PC-9 (cell line): ENCODE measurements around the gene RPL9. TPM values are rescaled to one million over a fixed set of nuclear protein-coding genes. Genes with fewer than 3 reads are reported as not detected.

ENCODE experiments used
- BruUV-seq: library from RNA; stranded (reverse); fragments of 400-500 nt; replicated peaks from 2 replicates; lab custom pipeline; 2021; lab: Mats Ljungman, UMichigan
- CTCF ChIA-PET: fragments of 300-600 bp; sonication (Branson Sonifier 250); formaldehyde crosslinking; loops from one replicate; lab custom pipeline; 2022; ENCODE audit warnings: antibody characterized with exemption; lab: Charles Lee
- POLR2A ChIA-PET: fragments of 300-600 bp; sonication (Branson Sonifier 250); formaldehyde crosslinking; loops from one replicate; lab custom pipeline; 2022; ENCODE audit warnings: antibody characterized with exemption; ENCODE audit not compliant: unreplicated experiment; lab: Charles Lee
- DNase-seq, 2 experiments: peaks; one replicate each; pipeline versions ENCODE4 v3.0.0 to v3.0.0-alpha.2; 2015 to 2022; ENCODE audit warnings: mixed read lengths in 1 of 2
- H2AFZ ChIP-seq: fragments of 200-600 bp; sonication (generic); 2 replicates; pipeline ENCODE4 v1.8.1; 2017; ENCODE audit warnings: antibody characterized with exemption
- H3F3A ChIP-seq: fragments of 200-600 bp; sonication (generic); 2 replicates; pipeline ENCODE4 v1.8.1; 2017; ENCODE audit warnings: antibody characterized with exemption, mild to moderate bottlenecking, low read depth; ENCODE audit not compliant: insufficient read depth
- H3K27ac ChIP-seq: fragments of 200-600 bp; sonication (generic); 2 replicates; pipeline ENCODE4 v1.6.1; 2016; ENCODE audit warnings: mixed run types
- H3K27me3 ChIP-seq: fragments of 200-600 bp; sonication (generic); 2 replicates; pipeline ENCODE4 v1.6.1; 2016; ENCODE audit warnings: low read depth, mixed run types; ENCODE audit not compliant: insufficient read depth
- H3K36me3 ChIP-seq: fragments of 200-600 bp; sonication (generic); 2 replicates; pipeline ENCODE4 v1.6.1; 2016; ENCODE audit warnings: low read depth, mixed run types
- H3K4me1 ChIP-seq: fragments of 200-600 bp; sonication (generic); replicated peaks from 2 replicates; pipeline ENCODE4 v1.6.1; 2016; ENCODE audit warnings: mixed run types; ENCODE audit not compliant: insufficient read depth
- H3K4me2 ChIP-seq: fragments of 200-600 bp; sonication (generic); 2 replicates; pipeline ENCODE4 v1.6.1; 2017; ENCODE audit warnings: mixed run types
- H3K4me3 ChIP-seq: fragments of 200-600 bp; sonication (generic); 2 replicates; pipeline ENCODE4 v1.6.1; 2016; ENCODE audit warnings: mixed run types
- H3K79me2 ChIP-seq: fragments of 200-600 bp; sonication (generic); 2 replicates; pipeline ENCODE4 v1.6.1; 2017; ENCODE audit warnings: low read depth, mixed run types
- H3K9me2 ChIP-seq: fragments of 200-600 bp; sonication (generic); 2 replicates; pipeline ENCODE4 v1.8.1; 2017; ENCODE audit warnings: mild to moderate bottlenecking; ENCODE audit not compliant: insufficient read depth
- H3K9me3 ChIP-seq: fragments of 200-600 bp; sonication (generic); 2 replicates; pipeline ENCODE4 v1.8.1; 2016; ENCODE audit warnings: low read depth; ENCODE audit not compliant: insufficient read depth
- H4K20me1 ChIP-seq: fragments of 200-600 bp; sonication (generic); 2 replicates; pipeline ENCODE4 v1.8.1; 2017; ENCODE audit not compliant: insufficient read depth
- EZH2 ChIP-seq: fragments of 200-600 bp; sonication (generic); IDR thresholded peaks from 2 replicates; pipeline ENCODE4 v1.8.0; 2017; ENCODE audit warnings: antibody characterized with exemption, low read depth
- intact Hi-C: fragments of 100-400 bp; cut with micrococcal nuclease; formaldehyde crosslinking; loops from one replicate; pipeline ENCODE4 v1.10.0; 2022; ENCODE audit not compliant: unreplicated experiment
- total RNA-seq: library from RNA; stranded (reverse); gene quantifications from 2 replicates; pipeline ENCODE4 v1.2.3, GENCODE V29; 2021
- TF ChIP-seq, protein P1 (sequence below): fragments of 200-600 bp; sonication (generic); conservative IDR thresholded peaks from 2 replicates; pipeline ENCODE4 v1.6.1; 2017; ENCODE audit warnings: mixed run types, antibody characterized with exemption, mild to moderate bottlenecking, moderate library complexity

RPL9 gene
- total RNA-seq, 1 experiment from 2014 or later = 792 TPM

DNA sequence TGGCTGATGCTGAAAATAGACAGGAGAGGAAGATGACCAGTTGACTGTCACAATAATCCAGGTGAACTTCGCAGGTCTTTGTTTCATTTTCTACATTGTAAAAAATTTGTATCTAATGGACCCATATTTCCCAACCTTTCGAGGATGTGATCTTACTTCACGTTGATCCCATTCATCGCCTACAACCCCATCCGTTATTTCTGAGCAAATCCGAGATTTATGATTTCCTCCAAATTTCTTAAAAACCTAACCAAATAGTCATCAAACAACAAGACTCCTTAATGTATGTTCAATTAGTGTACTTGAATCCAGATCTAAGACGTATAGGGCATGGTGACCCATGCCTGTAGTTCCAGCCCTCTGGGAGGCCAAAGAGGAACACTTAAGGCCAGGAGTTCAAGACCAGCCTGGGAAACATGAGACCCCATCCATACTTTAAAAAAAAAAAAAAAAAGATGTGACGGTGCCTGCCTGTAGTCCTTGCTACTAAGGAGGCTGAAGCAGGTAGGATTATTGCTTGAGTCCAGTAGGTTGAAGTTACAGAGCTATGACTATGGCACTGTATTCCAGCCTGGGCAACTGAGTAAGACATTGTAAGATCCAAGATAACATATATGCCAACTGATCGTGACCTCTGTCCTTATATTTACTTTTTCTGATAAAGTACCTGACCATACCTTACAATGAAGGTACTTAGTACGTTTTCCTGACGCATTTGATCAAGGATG, 5.7 kb downstream of the RPL9 start:
- peaks cover 85% of the 10 kb centered on the region for H4K20me1 ChIP-seq

DNA sequence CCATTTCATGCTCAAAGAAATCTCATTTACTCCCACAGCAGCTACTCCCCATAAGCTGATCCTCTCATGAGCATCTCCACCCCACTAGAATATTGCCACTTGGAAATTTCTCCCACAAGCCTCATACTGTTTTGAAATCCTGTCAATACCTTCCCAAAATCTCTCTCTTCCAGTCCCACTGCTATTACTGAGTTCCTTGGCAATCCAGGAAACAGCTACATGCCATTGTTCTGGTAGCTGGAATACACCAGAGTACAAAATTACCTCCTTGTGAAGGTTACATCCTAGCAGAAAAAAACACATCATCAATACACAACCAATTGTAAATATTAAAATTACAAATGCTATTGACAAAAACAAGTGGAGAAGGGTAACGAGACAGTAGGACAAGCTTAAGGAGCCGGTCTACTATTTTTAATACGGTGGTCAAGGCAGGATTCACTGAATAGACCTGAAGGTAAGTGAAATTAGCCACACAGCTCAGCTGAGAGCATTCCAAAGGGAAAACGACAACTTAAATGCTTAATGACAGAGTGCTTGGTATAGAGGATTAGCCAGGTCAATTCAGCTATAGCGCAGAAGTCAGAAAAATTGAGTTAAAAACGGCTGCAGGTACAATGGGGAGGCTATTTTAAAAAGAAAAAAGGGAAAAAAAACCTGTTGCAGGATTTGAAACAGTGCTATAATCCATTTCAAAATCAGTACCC, 6.4 kb downstream of the RPL9 start:
- Histone ChIP-seq H3K27me3 (no peaks in the 10 kb centered on the region), H3K79me2 (peaks cover 34% of the 10 kb centered on the region), H3K4me3 (no peak overlapping the region), H3K4me2 (no peak overlapping the region), H3K9me2 (no peaks in the 10 kb centered on the region), H2AFZ (no peak overlapping the region), H3F3A (peaks cover 95% of the 10 kb centered on the region), H4K20me1 (peaks cover 79% of the 10 kb centered on the region), H3K4me1 (peaks cover 9% of the 10 kb centered on the region), H3K9me3 (no peaks in the 10 kb centered on the region), H3K27ac (no peak overlapping the region), H3K36me3 (peaks cover 64% of the 10 kb centered on the region)
- DNase-seq = no peak
- ChIA-PET POLR2A (interaction anchor here (0.7 to 0.8 kb wide), 4 partner anchors 15 to 382 kb away, joined by 3 to 8 read pairs (median 4); no protein-coding TSS in a partner anchor), CTCF (no interaction called here)
- BruUV-seq = no TSS peak
- intact Hi-C loops = loop anchor here (10.0 kb wide), 1 partner anchor 578 kb away; no protein-coding TSS in a partner anchor
- TF ChIP-seq, protein P1, sequence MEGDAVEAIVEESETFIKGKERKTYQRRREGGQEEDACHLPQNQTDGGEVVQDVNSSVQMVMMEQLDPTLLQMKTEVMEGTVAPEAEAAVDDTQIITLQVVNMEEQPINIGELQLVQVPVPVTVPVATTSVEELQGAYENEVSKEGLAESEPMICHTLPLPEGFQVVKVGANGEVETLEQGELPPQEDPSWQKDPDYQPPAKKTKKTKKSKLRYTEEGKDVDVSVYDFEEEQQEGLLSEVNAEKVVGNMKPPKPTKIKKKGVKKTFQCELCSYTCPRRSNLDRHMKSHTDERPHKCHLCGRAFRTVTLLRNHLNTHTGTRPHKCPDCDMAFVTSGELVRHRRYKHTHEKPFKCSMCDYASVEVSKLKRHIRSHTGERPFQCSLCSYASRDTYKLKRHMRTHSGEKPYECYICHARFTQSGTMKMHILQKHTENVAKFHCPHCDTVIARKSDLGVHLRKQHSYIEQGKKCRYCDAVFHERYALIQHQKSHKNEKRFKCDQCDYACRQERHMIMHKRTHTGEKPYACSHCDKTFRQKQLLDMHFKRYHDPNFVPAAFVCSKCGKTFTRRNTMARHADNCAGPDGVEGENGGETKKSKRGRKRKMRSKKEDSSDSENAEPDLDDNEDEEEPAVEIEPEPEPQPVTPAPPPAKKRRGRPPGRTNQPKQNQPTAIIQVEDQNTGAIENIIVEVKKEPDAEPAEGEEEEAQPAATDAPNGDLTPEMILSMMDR = no peak
- no peak for TF ChIP-seq EZH2

More for the DNA sequence above, 5.7 kb downstream of the RPL9 start:
- TF ChIP-seq, protein P1 = no peak
- TF ChIP-seq EZH2 = no peak
- peaks cover 13% of the 10 kb centered on the region for H3K4me1 ChIP-seq
- H3K27ac ChIP-seq = no peak overlapping the region
- no peaks in the 10 kb centered on the region for H3K9me3 ChIP-seq
- ChIA-PET CTCF (no interaction called here), POLR2A (interaction anchor here (0.7 kb wide), 1 partner anchor 381 kb away, joined by 4 read pairs; no protein-coding TSS in a partner anchor)
- intact Hi-C loops = loop anchor here (10.0 kb wide), 1 partner anchor 578 kb away; no protein-coding TSS in a partner anchor
- DNase-seq = no peak
- peaks cover 72% of the 10 kb centered on the region for H3K36me3 ChIP-seq
- H3K4me3 ChIP-seq = no peak overlapping the region
- H3K4me2 ChIP-seq = no peak overlapping the region
- no peak overlapping the region for H2AFZ ChIP-seq
- H3K27me3 ChIP-seq = no peaks in the 10 kb centered on the region
- BruUV-seq = no TSS peak
- peaks cover 99% of the 10 kb centered on the region for H3F3A ChIP-seq
- H3K9me2 ChIP-seq = no peaks in the 10 kb centered on the region
- H3K79me2 ChIP-seq = peaks cover 41% of the 10 kb centered on the region

DNA sequence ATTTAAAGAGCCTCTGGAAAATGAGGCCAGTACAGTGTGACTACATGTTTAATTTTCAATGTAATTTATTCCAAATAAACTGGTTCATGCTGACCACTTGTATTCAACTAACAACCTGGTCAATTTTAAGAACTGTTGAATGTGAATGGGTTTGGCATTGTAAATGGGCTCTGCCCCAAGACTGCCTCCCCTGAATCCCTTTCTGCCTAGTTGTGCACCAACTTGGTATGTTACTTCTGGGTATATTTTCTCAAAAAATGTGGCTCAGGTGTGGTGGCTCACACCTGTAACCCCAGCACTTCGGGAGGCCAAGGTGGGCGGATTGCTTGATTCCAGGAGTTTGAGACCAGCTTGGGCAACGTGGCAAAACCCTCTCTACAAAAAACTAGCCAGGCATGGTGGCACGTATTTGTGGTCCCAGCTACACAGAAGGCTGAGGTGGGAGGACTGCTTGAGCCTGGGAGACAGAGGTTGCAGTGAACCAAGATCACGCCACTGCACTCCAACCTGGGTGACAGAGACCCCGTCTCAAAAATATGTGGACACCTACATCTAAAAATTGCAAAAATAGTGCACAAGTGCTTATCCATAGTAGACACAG, 7.2 kb downstream of the RPL9 start:
- no peak for DNase-seq
- Histone ChIP-seq H3K27ac (no peak overlapping the region), H3K79me2 (peaks cover 26% of the 10 kb centered on the region), H4K20me1 (peaks cover 71% of the 10 kb centered on the region), H3K4me1 (peaks cover 2% of the 10 kb centered on the region), H3F3A (peaks cover 87% of the 10 kb centered on the region), H2AFZ (no peak overlapping the region), H3K27me3 (no peaks in the 10 kb centered on the region), H3K9me3 (no peaks in the 10 kb centered on the region), H3K4me2 (no peak overlapping the region), H3K4me3 (no peak overlapping the region), H3K36me3 (peaks cover 56% of the 10 kb centered on the region), H3K9me2 (no peaks in the 10 kb centered on the region)
- BruUV-seq = no TSS peak
- intact Hi-C loops = loop anchor here (10.0 kb wide), 1 partner anchor 577 kb away; no protein-coding TSS in a partner anchor
- TF ChIP-seq EZH2 = no peak
- TF ChIP-seq, protein P1 = no peak
- POLR2A ChIA-PET = interaction anchor here (0.7 to 0.8 kb wide), 3 partner anchors 15 to 103 kb away, joined by 3 to 8 read pairs (median 5); no protein-coding TSS in a partner anchor
- CTCF ChIA-PET = no interaction called here
